NOMO-1 treated with DMSO at 0.1 percent for 48 hours (cell line): Measurements from ENCODE around the gene ZBTB38.

Experiments used
- DNase-seq: peaks from one replicate; lab custom pipeline; 2025; ENCODE audit not compliant: unreplicated experiment; lab: John Stamatoyannopoulos, UW

Gene ZBTB38

GRCh38 chr3:141384575-141384974, 16.3 kb downstream of the ZBTB38 start:
- no peak for DNase-seq

- no peak for DNase-seq
These were observed 17.3 kb downstream of the ZBTB38 start for GRCh38 chr3:141385406-141386125.

GRCh38 chr3:141386126-141386488, 17.8 kb downstream of the ZBTB38 start:
- no peak for DNase-seq

GRCh38 chr3:141386611-141387111, 18.4 kb downstream of the ZBTB38 start:
- DNase-seq, result no peak

- DNase-seq, result no peak
These were observed 19.2 kb downstream of the ZBTB38 start for GRCh38 chr3:141387516-141387915.

- DNase-seq, result no peak
These were observed 20.1 kb downstream of the ZBTB38 start for GRCh38 chr3:141388395-141388794.

- no peak for DNase-seq
These were observed 20.7 kb downstream of the ZBTB38 start for GRCh38 chr3:141388823-141389621.

- DNase-seq, result no peak
These were observed 21.4 kb downstream of the ZBTB38 start for GRCh38 chr3:141389703-141390102.

GRCh38 chr3:141390747-141391146, 22.4 kb downstream of the ZBTB38 start:
- no peak for DNase-seq

GRCh38 chr3:141391298-141391990, 23.1 kb downstream of the ZBTB38 start:
- no peak for DNase-seq

GRCh38 chr3:141391991-141392316, 23.6 kb downstream of the ZBTB38 start:
- no peak for DNase-seq

- no peak for DNase-seq
These were observed 24.1 kb downstream of the ZBTB38 start for GRCh38 chr3:141392416-141392815.

GRCh38 chr3:141392897-141393734, 24.8 kb downstream of the ZBTB38 start:
- no peak for DNase-seq

GRCh38 chr3:141393735-141394076, 25.4 kb downstream of the ZBTB38 start:
- DNase-seq, result no peak

- DNase-seq, result no peak
These were observed 26.3 kb downstream of the ZBTB38 start for GRCh38 chr3:141394560-141394959.

- DNase-seq, result no peak
These were observed 26.8 kb downstream of the ZBTB38 start for GRCh38 chr3:141395005-141395589.

- no peak for DNase-seq
These were observed 29.7 kb downstream of the ZBTB38 start for GRCh38 chr3:141397996-141398395.

GRCh38 chr3:141399200-141399599, 30.9 kb downstream of the ZBTB38 start:
- no peak for DNase-seq

- no peak for DNase-seq
These were observed 32.0 kb downstream of the ZBTB38 start for GRCh38 chr3:141400073-141400971.

- no peak for DNase-seq
These were observed 32.8 kb downstream of the ZBTB38 start for GRCh38 chr3:141401095-141401494.
